Measurements from ENCODE around the gene DCHS1. TPM values are rescaled to one million over a fixed set of nuclear protein-coding genes. Genes with fewer than 3 reads are reported as not detected.
A peak's percentile ranks its signal among the peaks of the same experiment; 100 is the strongest.

The DCHS1 gene
- total RNA-seq, 1 donor from 2014 or later = 33.4 TPM

GRCh38 chr11:6603287-6604080 is 52.1 kb downstream of the DCHS1 start, which contains the start of the genes ILK and RRP8:
Gene ILK, plus strand, starts transcription at chr11:6603774. Its CDS starts 498 bp downstream, at chr11:6604272.
Gene RRP8, minus strand, starts transcription at chr11:6603616. Its CDS starts 114 bp downstream, at chr11:6603502.
- Mint-ChIP-seq H3K9me3 (ENCODE audit: low read depth) (no peaks in the 10 kb centered on the region), H3K4me3 (ENCODE audit: unreplicated experiment) (no peak within 1 kb of the TSS), H3K36me3 (ENCODE audit: low read depth) (peaks cover 18% of the 10 kb centered on the region), H3K4me1 (ENCODE audit: low read depth) (no peaks in the 10 kb centered on the region), H3K27me3 (ENCODE audit: low read depth) (no peaks in the 10 kb centered on the region), H3K27ac (ENCODE audit: unreplicated experiment) (no peak within 1 kb of the TSS)
- peak; percentile 44 for TF ChIP-seq CTCF (IDR thresholded peaks at IDR 0.05)
- no peak for DNase-seq (ENCODE audit: low spot score)

- Mint-ChIP-seq H3K36me3 (ENCODE audit: low read depth) (peaks cover 21% of the 10 kb centered on the region), H3K9me3 (ENCODE audit: low read depth) (no peaks in the 10 kb centered on the region), H3K27me3 (ENCODE audit: low read depth) (no peaks in the 10 kb centered on the region), H3K4me3 (ENCODE audit: unreplicated experiment) (no peak overlapping the region), H3K27ac (ENCODE audit: unreplicated experiment) (peak overlapping the region; percentile 62), H3K4me1 (ENCODE audit: low read depth) (peaks cover 7% of the 10 kb centered on the region)
- TF ChIP-seq CTCF (IDR thresholded peaks at IDR 0.05) = no peak
- DNase-seq (ENCODE audit: low spot score) = no peak
Observed at GRCh38 chr11:6602096-6602940, 53.3 kb downstream of the DCHS1 start.

- Mint-ChIP-seq H3K36me3 (ENCODE audit: low read depth) (peaks cover 22% of the 10 kb centered on the region), H3K9me3 (ENCODE audit: low read depth) (no peaks in the 10 kb centered on the region), H3K4me1 (ENCODE audit: low read depth) (peaks cover 7% of the 10 kb centered on the region), H3K27me3 (ENCODE audit: low read depth) (no peaks in the 10 kb centered on the region), H3K27ac (ENCODE audit: unreplicated experiment) (no peak overlapping the region), H3K4me3 (ENCODE audit: unreplicated experiment) (no peak overlapping the region)
- no peak for DNase-seq (ENCODE audit: low spot score)
- no peak for TF ChIP-seq CTCF (IDR thresholded peaks at IDR 0.05)
Observed at GRCh38 chr11:6601041-6601461, 54.6 kb downstream of the DCHS1 start.

- no peak for DNase-seq (ENCODE audit: low spot score)
- Mint-ChIP-seq H3K9me3 (ENCODE audit: low read depth) (no peaks in the 10 kb centered on the region), H3K27ac (ENCODE audit: unreplicated experiment) (no peak overlapping the region), H3K4me3 (ENCODE audit: unreplicated experiment) (no peak overlapping the region), H3K27me3 (ENCODE audit: low read depth) (no peaks in the 10 kb centered on the region), H3K4me1 (ENCODE audit: low read depth) (peaks cover 7% of the 10 kb centered on the region), H3K36me3 (ENCODE audit: low read depth) (peaks cover 22% of the 10 kb centered on the region)
- TF ChIP-seq CTCF (IDR thresholded peaks at IDR 0.05) = no peak
Observed at GRCh38 chr11:6599881-6600390, 55.7 kb downstream of the DCHS1 start.

- TF ChIP-seq CTCF (IDR thresholded peaks at IDR 0.05) = no peak
- no peaks in the 10 kb centered on the region for H3K9me3 Mint-ChIP-seq (ENCODE audit: low read depth)
Observed at GRCh38 chr11:6599449-6599848, 56.2 kb downstream of the DCHS1 start.

More at GRCh38 chr11:6599449-6599848, 56.2 kb downstream of the DCHS1 start:
- Mint-ChIP-seq H3K4me1 (ENCODE audit: low read depth) (peaks cover 7% of the 10 kb centered on the region), H3K4me3 (ENCODE audit: unreplicated experiment) (no peak overlapping the region), H3K36me3 (ENCODE audit: low read depth) (peaks cover 24% of the 10 kb centered on the region), H3K27me3 (ENCODE audit: low read depth) (no peaks in the 10 kb centered on the region), H3K27ac (ENCODE audit: unreplicated experiment) (no peak overlapping the region)
- no peak for DNase-seq (ENCODE audit: low spot score)

Measured in chondrocyte (in vitro differentiated cells).